HepG2 (cell line): ENCODE measurements around the gene MECR. TPM values are rescaled to one million over a fixed set of nuclear protein-coding genes. Genes with fewer than 3 reads are reported as not detected.

ENCODE experiments used
- ATF2 ChIP-seq: sonication (generic); formaldehyde crosslinking; IDR thresholded peaks from 2 replicates; pipeline ENCODE4 v1.4.0; 2020; ENCODE audit warnings: missing genetic modification reagents
- CAMTA2 ChIP-seq: sonication (generic); formaldehyde crosslinking; IDR thresholded peaks from 2 replicates; pipeline ENCODE4 v1.4.0; 2020; ENCODE audit warnings: mild to moderate bottlenecking, missing genetic modification reagents, borderline replicate concordance
- CBX1 ChIP-seq: IDR thresholded peaks from one replicate; pipeline ENCODE4 v1.6.1; 2016; ENCODE audit warnings: antibody characterized with exemption, low read depth
- CBX5 ChIP-seq: sonication (generic); formaldehyde crosslinking; IDR thresholded peaks from 2 replicates; pipeline ENCODE4 v1.4.0; 2020; ENCODE audit warnings: missing genetic modification reagents, borderline replicate concordance
- GTF2F1 ChIP-seq: fragments of 150-350 bp; IDR thresholded peaks from 2 replicates; pipeline ENCODE4 v1.6.1; 2014; ENCODE audit warnings: low read length
- HNRNPK ChIP-seq: fragments of 200-400 bp; formaldehyde crosslinking; IDR thresholded peaks from 2 replicates; pipeline ENCODE4 v1.6.1; 2018; ENCODE audit warnings: low read length, low read depth, moderate library complexity, mild to moderate bottlenecking; ENCODE audit not compliant: poor library complexity, severe bottlenecking
- JUN ChIP-seq: sonication (generic); formaldehyde crosslinking; IDR thresholded peaks from 2 replicates; pipeline ENCODE4 v1.4.0; 2020; ENCODE audit warnings: mild to moderate bottlenecking, missing genetic modification reagents
- KLF6 ChIP-seq: IDR thresholded peaks from 2 replicates; pipeline ENCODE4 v1.8.0; 2016; ENCODE audit warnings: missing biosample characterization, missing genetic modification reagents
- MLLT10 ChIP-seq: sonication (generic); formaldehyde crosslinking; IDR thresholded peaks from 2 replicates; pipeline ENCODE4 v1.4.0; 2020; ENCODE audit warnings: missing genetic modification reagents
- MTA3 ChIP-seq: sonication (generic); formaldehyde crosslinking; IDR thresholded peaks from 2 replicates; pipeline ENCODE4 v1.4.0; 2020; ENCODE audit warnings: missing genetic modification reagents
- NCOA2 ChIP-seq: sonication (generic); formaldehyde crosslinking; IDR thresholded peaks from 2 replicates; pipeline ENCODE4 v1.8.0; 2022; ENCODE audit warnings: inconsistent platforms
- RFXANK ChIP-seq: IDR thresholded peaks from 2 replicates; pipeline ENCODE4 v1.6.1; 2016
- SKI ChIP-seq: fragments of 450-650 bp; IDR thresholded peaks from one replicate; pipeline ENCODE4 v1.6.1; 2018; ENCODE audit warnings: mild to moderate bottlenecking; ENCODE audit not compliant: partially characterized antibody
- ZHX1 ChIP-seq: sonication (generic); formaldehyde crosslinking; IDR thresholded peaks from 2 replicates; pipeline ENCODE4 v1.8.1; 2022; ENCODE audit warnings: low read depth, mild to moderate bottlenecking, missing genetic modification reagents
- ZKSCAN5 ChIP-seq: sonication (generic); formaldehyde crosslinking; IDR thresholded peaks from 2 replicates; pipeline ENCODE4 v1.5.1; 2020; ENCODE audit warnings: mild to moderate bottlenecking, missing genetic modification reagents
- ZNF121 ChIP-seq: sonication (generic); formaldehyde crosslinking; IDR thresholded peaks from 2 replicates; pipeline ENCODE4 v1.5.0; 2020; ENCODE audit warnings: mild to moderate bottlenecking, missing genetic modification reagents
- ZNF20 ChIP-seq: sonication (generic); formaldehyde crosslinking; IDR thresholded peaks from 2 replicates; pipeline ENCODE4 v1.4.0; 2020; ENCODE audit warnings: mild to moderate bottlenecking, moderate library complexity, missing genetic modification reagents
- ZNF232 ChIP-seq: sonication (generic); formaldehyde crosslinking; IDR thresholded peaks from 2 replicates; pipeline ENCODE4 v1.4.0; 2020; ENCODE audit warnings: missing genetic modification reagents, borderline replicate concordance
- ZNF235 ChIP-seq: sonication (generic); formaldehyde crosslinking; IDR thresholded peaks from 2 replicates; pipeline ENCODE4 v1.8.1; 2023; ENCODE audit warnings: mild to moderate bottlenecking, missing genetic modification reagents, borderline replicate concordance
- ZNF749 ChIP-seq: sonication (generic); formaldehyde crosslinking; IDR thresholded peaks from 2 replicates; pipeline ENCODE4 v1.8.0; 2022; ENCODE audit warnings: mild to moderate bottlenecking, missing genetic modification reagents, moderate library complexity, borderline replicate concordance
- ZNF839 ChIP-seq: sonication (generic); formaldehyde crosslinking; IDR thresholded peaks from 2 replicates; pipeline ENCODE4 v1.4.0; 2020; ENCODE audit warnings: missing genetic modification reagents, mild to moderate bottlenecking, borderline replicate concordance
- polyA plus RNA-seq, 8 experiments: library from polyadenylated mRNA; depleted of rRNA in 3 of 8; stranded (reverse) in 7 of 8; unstranded in 1 of 8; fragments of >200 nt; fragmentation: Illumina TruSeq in 4 of 8; extraction: Trizol in 4 of 8; gene quantifications; 2 replicates each; pipeline versions ENCODE4 v1.2.1 to v1.2.3, GENCODE V29; 2011 to 2016; ENCODE audit warnings: low read depth in 4 of 8, missing spikeins in 1 of 8, mixed read lengths in 1 of 8; ENCODE audit not compliant: insufficient read depth in 1 of 8
- total RNA-seq, 5 experiments: library from RNA; depleted of rRNA; stranded (reverse); fragments of >200 nt; fragmentation: Illumina TruSeq; extraction: Trizol; gene quantifications; 2 replicates each; pipeline ENCODE4 v1.2.3, GENCODE V29; 2016; ENCODE audit warnings: low read depth in 1 of 5
- TF ChIP-seq, protein P1 (sequence below): sonication (generic); formaldehyde crosslinking; IDR thresholded peaks from 2 replicates; pipeline ENCODE4 v1.4.0; 2020; ENCODE audit warnings: missing genetic modification reagents, borderline replicate concordance

Gene MECR
- total and polyA plus RNA-seq, 2 of the 13 experiments (the other 11 are each of a cell fraction or from before 2014, with no cell fraction given), result 18.8 to 24.9 TPM

GRCh38 chr1:29230553-29231378 is at the start of gene MECR (continued):
- TF ChIP-seq HNRNPK (no peak), SKI (peak; percentile 15), MLLT10 (CRISPR knock-in tag) (no peak), GTF2F1 (no peak), CAMTA2 (CRISPR knock-in tag) (no peak), MTA3 (no peak), ZNF232 (peak; percentile 23; the same call in 1 of the 2 replicates), KLF6 (CRISPR knock-in tag) (peak; percentile 82; the same call in 1 of the 2 replicates), ZKSCAN5 (CRISPR knock-in tag) (no peak), ZNF20 (CRISPR knock-in tag) (no peak), ZNF121 (CRISPR knock-in tag) (no peak), NCOA2 (CRISPR knock-in tag) (no peak), ZNF749 (no peak), ZNF235 (CRISPR knock-in tag) (no peak), ZHX1 (CRISPR knock-in tag) (no peak), JUN (CRISPR knock-in tag) (no peak), RFXANK (CRISPR knock-in tag) (no peak), ZNF839 (CRISPR knock-in tag) (no peak), CBX5 (CRISPR knock-in tag) (no peak; the same call in 1 of the 2 replicates), ATF2 (CRISPR knock-in tag) (no peak), CBX1 (peak; percentile 80)
- TF ChIP-seq, protein P1, sequence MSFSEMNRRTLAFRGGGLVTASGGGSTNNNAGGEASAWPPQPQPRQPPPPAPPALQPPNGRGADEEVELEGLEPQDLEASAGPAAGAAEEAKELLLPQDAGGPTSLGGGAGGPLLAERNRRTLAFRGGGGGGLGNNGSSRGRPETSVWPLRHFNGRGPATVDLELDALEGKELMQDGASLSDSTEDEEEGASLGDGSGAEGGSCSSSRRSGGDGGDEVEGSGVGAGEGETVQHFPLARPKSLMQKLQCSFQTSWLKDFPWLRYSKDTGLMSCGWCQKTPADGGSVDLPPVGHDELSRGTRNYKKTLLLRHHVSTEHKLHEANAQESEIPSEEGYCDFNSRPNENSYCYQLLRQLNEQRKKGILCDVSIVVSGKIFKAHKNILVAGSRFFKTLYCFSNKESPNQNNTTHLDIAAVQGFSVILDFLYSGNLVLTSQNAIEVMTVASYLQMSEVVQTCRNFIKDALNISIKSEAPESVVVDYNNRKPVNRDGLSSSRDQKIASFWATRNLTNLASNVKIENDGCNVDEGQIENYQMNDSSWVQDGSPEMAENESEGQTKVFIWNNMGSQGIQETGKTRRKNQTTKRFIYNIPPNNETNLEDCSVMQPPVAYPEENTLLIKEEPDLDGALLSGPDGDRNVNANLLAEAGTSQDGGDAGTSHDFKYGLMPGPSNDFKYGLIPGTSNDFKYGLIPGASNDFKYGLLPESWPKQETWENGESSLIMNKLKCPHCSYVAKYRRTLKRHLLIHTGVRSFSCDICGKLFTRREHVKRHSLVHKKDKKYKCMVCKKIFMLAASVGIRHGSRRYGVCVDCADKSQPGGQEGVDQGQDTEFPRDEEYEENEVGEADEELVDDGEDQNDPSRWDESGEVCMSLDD (CRISPR knock-in tag), result peak; percentile 58; the same call in 1 of the 2 replicates
